ENCODE measurements around the gene TRABD2B. TPM values are rescaled to one million over a fixed set of nuclear protein-coding genes. Genes with fewer than 3 reads are reported as not detected.

The TRABD2B gene
- total RNA-seq, 1 experiment from 2014 or later: not detected

DNA sequence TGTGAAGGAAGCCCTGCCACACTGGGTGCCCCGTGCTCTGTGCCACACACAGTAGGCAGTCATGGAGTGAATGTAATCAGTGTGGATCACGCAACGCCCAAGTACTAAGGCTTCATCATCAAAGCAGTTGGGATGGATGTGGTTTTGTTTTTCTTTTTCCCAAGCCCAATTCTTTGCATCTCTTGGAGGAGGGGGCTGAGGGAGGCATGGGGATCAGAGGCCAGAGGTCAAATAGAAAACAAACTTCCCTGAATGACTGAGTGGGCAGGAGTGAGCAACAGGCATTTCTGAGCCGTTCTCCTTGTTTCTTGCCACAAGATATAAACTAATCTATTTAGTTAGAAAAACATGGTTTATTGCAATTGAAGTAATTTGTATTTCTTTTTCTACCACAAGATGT is 85.3 kb downstream of the TRABD2B start:
- no peak for DNase-seq (ENCODE audit: low read depth)

DNA sequence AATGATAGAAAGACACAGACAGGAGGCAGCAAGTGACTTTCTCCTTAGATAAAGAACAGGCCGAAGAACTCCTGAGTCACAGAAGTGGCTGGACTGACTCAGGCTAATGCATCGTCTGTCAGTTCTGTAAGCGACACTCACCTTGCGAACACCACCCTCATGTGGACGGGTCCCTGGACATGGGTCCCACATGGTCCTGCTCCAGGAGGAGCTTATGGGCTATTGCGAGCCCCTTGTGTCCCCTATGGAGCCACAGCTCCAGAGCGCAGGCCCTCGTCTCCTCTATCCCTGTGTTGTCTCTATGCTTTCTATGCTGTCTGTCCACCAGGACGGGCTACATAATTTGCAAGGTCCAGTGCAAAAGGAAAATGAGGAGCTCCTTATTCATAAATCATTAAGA is 85.8 kb downstream of the TRABD2B start:
- DNase-seq (ENCODE audit: low read depth): peak; percentile 15

DNA sequence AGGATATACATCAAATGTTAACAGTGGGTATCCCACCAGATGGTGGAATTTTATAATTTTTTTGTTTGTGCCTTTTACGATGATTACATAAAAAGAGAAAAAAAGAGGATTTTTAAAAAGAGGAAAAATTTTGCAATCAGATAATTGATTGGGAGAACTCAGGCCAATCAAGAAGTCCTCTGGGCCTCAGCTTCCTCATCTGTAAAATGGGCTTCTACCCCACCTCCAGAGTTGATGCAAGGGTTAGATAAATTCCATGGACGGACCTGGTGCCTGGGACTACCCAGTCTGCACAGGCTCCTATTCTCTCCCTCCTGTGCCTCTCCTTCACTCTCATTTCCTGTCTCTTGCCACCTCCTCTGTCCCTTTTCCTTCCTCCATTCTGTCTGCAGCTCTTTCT is 88.9 kb downstream of the TRABD2B start:
- no peak for DNase-seq (ENCODE audit: low read depth)

GRCh38 chr1:47907177-47907528 is 90.0 kb downstream of the TRABD2B start:
- DNase-seq (ENCODE audit: low read depth): no peak

DNA sequence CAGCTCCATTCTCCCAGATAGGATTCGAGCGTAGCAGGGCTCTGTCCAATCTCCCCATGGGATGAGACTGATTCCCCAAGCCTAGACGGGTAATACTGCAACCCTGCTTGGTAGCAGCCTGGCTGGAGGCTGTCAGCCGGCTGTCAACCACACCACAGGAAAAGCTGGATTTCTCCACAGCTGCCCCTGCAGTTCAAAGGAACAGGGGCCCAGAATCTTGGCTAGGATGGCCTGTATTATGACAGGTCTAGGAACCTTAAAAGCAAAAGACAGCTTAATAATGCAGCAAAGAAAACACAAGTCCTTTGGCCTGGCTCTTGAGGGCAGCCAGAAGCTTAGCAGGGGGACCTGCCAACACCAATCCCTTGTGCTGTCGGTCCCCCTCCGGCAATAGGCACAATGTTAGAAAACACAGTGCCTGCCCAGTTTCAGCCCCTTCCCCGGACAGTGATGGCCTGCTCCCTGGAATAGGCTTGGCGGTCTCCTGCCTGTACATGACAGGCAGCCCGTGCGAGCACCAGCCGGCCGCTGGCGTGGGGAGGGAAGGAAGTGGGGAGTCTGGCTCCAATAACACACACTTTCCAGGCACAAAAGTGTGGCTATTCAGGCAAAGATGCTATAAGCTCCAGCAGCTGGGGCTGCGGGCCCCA is 90.5 kb downstream of the TRABD2B start:
- no peak for DNase-seq (ENCODE audit: low read depth)

DNA sequence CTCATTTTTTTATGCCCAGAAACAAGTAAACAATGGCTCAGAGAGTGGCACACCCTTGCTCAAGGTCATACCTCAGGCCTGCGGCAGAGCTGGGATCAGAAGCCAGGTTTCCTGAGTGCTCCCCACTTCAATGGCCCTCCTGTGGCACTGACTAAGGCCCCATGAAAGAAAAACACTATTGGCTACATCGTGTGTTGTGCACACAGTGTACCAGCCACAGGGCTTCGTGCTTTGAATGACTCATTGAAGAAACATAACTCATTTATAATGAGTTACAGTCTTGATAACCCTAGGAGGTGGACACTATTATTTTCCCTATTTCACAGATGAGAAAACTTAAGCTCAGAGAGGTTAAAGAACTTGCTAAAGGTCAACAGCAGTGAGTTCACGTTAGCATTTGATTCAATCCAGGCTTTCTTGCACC is 91.2 kb downstream of the TRABD2B start:
- peak; percentile 72 for DNase-seq (ENCODE audit: low read depth)

DNA sequence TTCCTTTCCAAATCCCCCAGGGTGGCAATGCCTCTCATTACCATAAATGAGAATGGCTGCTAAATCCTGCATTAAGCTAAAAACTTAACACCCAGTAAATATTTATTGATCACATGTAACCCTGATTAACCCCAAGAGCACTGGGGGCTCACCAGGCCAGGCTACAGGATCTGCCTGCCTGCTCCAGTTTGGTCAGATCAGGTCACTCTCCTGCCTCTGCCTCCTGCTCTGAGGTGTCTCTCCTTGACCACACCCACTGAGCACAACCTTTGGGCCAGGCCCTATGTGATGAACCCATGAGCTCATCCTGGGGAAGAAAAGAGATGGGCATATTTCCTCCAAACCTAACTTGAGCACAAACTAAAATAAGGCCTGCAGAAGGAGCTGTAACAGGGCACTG is 93.5 kb downstream of the TRABD2B start:
- no peak for DNase-seq (ENCODE audit: low read depth)

DNA sequence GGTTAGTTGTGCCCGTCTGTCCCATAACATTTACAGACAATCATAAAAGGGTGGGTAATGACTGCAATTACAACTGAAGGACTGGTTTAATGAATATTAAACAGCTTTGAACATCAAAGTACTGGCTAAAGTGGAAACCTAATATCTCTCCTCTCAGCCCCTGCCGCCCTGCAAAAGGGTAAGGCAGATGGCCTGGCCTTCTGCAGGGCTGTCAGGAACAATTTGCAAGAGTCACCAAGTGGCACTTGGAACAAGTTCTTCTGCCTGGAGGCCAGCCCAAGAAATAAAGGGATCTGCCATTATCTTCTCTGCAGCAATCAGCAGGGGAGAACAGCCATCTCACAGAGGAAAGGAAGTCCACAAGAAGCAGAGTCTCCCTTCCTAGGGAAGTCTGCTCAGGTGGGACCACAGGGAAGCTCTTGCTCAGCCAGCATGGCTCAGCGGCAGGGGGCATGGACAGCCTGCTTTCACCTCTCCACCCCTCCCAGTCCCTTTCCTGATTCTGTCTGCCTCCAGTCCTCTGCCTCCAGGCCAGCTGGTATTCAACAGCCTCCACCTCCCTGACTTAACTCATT is 96.1 kb downstream of the TRABD2B start:
- DNase-seq (ENCODE audit: low read depth): no peak

- no peak for DNase-seq (ENCODE audit: low read depth)
These were observed 98.9 kb downstream of the TRABD2B start for GRCh38 chr1:47898133-47898845.

DNA sequence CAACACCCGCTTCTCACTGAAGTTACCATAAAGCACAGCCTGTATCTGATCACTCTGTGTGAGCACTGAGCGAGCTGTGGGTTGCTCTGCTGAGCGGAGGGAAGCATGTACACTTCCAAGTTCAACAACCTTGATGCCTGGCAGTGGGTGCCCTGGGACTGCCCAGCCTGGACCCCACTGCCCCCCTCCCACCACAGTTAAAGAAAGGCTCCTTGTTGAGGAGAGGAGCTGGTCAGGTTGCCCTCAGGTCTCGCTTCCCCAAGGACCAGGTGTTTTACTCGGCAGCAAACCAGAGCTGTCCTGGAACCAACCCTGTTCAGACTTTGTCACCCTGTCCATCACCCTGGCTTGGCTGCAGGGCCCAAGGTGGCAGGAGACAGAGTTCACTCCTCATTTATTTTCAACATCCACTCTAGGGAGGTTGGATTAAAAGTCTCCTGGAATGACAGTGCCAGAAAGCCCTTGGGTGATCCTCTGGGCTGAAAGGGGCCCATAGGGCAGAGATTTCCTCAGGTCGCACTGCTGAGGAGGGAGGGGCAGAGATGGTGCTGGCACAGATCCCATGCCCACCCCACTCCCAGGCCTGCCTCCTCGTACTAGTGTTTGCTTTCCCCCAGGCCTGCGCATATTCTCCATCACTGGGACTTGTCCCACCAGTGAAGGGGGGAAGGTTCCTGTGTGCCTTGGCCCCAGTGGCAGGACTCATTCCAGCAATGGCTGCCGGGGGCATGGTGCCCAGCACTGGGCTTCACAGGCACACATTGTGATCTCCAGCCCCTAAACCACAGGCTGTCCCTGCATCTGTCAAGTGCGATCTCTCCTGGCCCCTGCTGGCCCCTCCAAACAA is 101.7 kb downstream of the TRABD2B start:
- DNase-seq (ENCODE audit: low read depth): no peak

- DNase-seq (ENCODE audit: low read depth): peak; percentile 87
These were observed 102.5 kb downstream of the TRABD2B start for GRCh38 chr1:47894410-47895278.

DNA sequence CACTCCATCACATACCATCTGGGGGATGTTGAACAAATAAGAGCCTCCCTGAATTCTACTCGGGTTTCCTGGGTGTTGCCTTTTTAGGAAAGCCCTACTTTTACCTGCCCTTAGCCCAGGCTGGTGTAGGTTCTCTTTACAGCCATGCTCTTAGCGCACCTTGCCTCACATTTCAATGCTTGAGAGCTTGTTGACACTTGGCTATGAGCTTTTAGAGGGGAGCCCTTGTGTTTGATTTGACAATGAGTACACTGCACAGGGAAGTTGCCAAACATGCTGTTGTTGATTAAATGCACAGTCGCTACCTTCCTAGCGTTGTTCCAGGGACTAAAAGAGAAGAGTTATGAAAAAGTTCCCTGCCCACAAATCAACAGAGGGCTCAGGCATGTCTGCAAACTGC is 103.8 kb downstream of the TRABD2B start:
- DNase-seq (ENCODE audit: low read depth): no peak

- DNase-seq (ENCODE audit: low read depth): no peak
These were observed 106.4 kb downstream of the TRABD2B start for GRCh38 chr1:47890779-47891178.

DNA sequence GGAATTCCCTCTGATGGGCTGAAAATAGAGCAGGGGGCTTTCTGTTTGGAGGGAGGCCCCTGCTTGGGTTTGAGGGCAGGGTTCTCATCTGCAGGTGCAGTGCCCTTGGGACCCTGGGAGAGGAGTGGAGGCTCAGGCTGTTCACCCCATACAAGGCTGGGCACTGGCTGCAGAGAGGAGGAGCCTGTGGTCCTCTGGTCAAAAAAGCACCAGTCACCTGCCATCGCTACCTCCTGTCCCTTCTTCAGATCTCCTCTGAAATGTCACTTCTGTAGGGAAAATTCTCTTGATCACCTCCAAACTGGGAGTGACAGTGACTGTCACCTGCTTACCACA is 108.9 kb downstream of the TRABD2B start:
- DNase-seq (ENCODE audit: low read depth): no peak

- DNase-seq (ENCODE audit: low read depth): no peak
These were observed 109.5 kb downstream of the TRABD2B start for GRCh38 chr1:47887475-47888293.

DNA sequence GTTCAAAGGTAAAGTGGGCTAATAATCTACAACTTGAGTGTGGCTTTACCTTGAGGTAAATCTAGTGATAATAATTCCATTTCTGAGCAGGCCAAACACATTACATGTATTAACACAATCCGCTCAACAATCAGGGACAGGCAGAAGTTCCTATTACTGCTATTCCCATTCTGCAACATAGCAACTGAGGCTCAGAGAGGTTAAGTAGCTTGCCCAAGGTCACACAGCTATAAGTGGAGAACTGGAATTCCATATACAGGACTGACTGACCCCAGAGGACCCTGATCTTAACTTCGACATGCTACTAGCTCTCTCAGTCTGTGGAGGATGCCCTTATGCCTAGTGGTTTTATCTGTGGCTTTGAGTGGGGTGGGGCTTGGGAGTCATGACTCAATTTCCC is 110.1 kb downstream of the TRABD2B start:
- DNase-seq (ENCODE audit: low read depth): no peak

DNA sequence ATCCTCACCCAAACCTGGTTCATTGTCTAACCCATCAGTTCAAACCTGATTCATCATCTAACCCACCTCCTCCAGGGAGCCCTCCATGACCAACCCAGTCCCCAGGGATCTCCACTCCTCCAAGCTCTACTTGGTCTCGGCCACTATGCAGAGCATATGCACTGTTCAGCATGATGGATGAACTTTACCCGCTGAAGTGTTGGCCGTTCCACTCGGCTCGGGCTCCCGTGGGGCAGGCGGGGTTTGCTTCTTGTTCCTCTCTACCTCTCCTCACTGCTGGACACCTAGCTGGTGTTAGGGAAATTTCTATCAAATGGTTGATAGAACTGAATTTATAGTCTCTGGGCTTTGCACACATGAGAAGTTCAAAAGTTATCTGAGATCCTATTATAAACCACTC is 111.0 kb downstream of the TRABD2B start:
- DNase-seq (ENCODE audit: low read depth): no peak

- DNase-seq (ENCODE audit: low read depth): no peak
These were observed 111.9 kb downstream of the TRABD2B start for GRCh38 chr1:47885062-47885830.

DNA sequence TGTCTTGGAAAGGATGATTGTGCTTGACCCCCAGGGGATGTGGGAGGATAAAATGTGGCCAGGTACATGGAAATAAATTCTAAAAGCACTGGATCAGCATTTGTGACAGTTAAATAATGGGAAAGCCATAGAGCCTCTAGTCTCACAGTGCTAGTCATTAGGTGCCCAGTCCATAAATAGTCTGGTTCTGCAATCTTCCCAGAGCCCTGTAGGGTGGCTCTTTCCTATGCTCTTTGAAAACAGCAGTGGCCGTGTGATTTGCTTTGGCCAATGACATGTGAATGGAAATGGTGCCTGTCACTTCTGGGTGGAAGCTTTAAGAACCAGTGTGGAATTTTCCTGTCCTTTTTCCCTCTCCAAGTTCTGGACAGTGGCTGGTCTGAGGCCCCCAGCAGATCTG is 113.2 kb downstream of the TRABD2B start:
- no peak for DNase-seq (ENCODE audit: low read depth)

All from M059J (cell line).